GM19452 (cell line): ENCODE data around the gene ZMAT5.

Experiments
- ATAC-seq: cut with Tn5 transposase; IDR thresholded peaks from one replicate; pipeline ENCODE4 v1.9.1; 2021; ENCODE audit not compliant: unreplicated experiment

Gene ZMAT5

DNA sequence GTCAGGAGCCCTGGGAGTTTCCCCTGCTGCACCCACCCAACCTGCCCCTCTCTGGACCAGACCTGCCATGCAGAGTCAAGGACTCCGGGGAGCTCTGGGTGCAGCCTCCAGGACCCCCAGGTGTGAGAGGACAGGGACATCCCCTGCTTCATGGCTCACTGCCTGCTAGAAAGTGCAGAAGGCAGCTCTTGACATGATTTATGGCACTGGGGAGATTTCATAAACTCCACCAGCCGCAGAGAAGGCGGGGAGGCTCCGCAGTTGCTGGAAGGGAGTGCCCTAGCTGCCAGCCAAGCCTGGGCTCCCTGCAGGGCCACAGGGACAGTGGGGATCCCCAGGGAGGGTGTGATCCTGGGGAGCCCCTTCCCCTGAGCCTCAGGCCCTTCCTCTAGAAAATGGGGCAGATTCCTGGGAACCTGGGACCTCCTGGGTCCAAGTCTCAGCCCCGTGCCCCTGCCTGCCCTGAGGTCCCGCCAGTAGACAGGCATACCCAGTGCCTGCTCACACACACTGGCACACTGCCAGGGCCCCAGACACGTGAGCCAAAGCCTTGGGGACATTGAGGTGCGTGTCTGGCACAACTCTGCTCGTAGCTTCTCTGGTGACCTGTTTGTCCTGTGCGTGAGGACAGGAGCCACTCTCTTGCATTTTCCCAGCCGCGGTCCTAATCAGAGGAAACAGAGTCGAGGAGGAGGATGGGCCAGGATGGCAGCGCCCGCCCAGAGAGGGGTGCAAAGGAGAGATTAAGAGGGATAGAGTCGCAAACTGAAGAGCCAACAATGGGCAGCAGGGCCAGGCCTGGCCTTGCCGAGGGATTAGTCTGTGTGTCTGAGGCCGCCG, 33.2 kb downstream of the ZMAT5 start:
- no peak for ATAC-seq

DNA sequence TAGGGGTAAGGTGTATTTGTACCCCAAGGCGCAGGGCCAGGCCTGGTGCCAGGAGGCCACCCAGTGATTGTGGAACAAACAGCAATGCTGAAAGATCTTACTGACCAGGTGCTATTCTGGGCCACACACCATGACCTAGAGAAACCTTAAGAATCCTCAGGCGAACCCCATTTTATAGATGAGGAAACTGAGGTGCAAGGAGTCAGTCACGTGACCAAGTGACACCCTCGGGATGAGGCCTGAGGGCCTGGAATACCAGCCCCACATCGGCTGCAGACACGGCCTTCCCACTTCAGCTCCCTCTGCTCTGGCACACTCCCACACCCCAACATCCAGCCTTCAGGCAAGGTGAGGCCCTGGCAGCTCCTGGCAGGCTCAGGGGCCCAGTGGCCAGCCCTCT, 33.9 kb downstream of the ZMAT5 start:
- no peak for ATAC-seq

DNA sequence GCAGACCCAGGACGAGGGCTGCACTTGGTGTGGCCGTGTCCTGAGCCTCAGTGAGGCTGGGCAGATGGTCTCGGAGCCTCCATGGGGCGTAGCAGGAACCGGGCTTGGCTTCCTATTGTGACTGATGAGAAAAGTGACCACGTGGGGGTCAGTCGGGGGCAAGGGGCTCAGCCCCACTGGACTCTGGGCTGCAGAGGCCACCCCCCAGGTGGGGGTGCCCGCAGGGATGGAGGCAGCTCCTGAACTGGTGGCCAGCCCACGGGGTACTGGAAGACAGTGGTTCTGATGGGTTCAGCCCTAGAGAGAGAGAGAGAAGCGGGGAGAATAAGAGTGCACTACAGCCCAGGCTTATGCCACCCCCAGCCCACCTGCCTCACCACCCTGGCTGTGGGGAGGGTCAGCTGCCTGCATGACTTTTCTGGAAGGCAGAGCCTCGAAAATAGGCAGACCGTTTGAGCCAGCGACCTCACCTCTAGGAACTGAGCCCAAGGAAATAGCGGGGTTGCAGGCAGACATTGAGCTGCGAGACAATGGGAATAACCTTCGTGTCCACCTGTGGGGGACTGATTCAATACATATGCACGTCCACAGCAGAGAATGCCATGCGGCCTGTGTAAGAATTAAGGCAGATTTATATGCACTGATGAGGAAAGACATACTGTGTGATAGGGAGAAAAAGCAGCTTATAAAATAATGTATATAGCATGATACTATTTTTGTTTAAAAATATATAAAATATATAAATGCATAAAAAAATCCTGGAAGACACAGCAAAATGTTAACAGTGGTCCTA, 35.6 kb downstream of the ZMAT5 start:
- no peak for ATAC-seq

DNA sequence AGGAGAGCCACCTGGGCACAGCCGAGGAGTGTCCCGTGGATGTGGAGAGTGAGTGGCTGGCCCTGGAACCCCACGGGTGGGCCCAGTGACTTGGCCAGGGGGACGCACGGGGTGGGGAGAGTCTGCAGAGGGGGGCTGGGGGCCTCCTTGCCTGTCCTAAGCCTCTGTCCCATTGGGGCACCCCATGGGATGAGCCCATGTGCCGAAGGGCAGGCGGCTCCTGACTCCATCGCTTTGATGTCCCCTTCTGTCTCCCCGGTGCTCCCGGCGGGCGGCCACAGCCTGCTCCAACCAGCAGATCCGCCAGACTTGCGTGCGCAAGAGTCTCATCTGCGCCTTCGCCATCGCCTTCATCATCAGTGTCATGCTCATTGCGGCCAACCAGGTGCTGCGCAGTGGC, 37.6 kb downstream of the ZMAT5 start:
- no peak for ATAC-seq

DNA sequence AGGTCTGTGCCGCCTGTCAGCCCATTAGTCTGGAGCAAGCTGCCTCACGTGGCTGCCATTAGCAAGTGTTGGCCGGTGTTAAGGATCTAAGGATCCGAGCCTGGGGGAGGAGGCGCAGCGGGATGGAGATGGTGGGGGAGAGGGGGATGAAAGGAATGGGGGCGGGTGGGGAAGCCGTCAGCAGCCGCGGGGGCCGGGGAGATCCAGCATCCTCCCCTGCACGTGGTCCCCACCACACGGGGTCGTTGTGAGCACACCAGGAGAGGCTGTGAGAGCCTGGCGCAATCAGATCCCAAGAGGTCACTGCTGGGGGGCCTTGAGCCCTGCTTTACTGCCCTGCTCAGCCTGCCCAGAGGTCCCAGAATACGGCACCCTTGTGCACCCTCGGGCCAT, 39.7 kb downstream of the ZMAT5 start:
- ATAC-seq, result no peak

DNA sequence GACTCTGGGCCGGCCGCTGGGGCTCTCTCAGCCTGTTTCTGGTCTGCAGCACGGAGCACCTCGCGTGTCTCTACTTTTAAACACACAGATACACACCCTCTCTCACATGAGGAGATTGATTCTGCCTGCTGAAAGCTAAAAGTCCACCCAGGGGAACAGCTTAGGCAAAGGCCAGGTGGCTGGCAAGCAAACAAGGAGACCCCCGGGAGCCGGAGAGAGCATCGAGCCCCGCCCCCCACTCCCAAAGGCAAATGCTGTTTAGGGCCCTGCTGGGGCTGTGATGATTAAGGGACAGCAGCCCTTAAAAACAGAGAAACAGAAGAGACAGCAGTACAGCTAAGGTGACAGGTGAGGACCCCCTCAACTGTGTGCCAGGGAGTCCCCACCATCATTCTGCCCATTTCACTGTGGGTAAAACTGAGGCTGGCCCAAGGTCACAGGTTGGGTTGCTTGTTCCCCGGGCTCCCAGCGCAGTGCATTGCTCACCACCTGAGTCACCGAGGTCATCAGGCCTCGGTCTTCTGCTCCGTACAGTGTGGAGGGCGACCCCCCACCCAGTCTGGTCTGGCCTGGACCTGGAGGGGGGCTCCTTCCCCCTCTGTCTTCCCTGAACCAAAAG, 40.2 kb downstream of the ZMAT5 start:
- ATAC-seq, result no peak

DNA sequence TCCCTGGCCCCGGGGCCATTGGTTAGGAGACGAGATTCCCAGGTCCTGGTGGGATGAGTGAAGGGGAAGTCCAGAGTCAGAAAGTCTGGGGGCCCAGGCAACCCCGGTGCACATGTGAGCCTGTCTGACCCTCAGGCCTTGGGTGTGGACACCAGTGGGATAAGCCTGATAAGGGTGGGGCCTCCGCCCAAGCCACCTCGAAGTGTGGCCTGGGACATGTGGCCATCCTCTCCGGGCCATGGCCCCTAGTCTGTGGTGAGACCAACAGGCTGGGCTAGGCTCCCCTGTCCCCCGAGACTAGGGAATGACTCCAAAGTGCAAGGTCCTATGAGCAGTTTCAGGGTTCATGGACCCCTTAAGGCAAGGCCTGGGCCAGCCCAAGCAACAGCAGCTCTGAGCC, 40.7 kb downstream of the ZMAT5 start:
- no peak for ATAC-seq

DNA sequence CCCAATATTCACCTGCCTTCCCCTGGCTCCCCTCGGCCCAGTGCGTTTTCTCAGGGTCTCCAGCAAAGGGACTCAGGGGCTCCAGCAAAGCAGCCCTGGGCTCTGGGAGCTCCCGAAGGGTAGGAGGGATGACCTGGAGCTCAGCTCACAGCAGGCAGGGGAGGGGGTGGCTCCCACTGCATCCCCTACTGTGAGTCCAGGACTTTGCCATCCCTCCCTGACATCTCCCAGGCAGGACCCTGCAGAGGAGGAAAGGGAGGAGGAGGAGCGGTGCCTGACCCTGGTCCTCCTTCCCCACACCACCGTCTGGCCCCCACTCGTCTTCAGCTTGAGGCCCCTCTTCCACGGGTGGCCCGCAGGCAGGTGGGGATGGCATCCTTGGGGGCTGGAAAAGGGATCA, 42.0 kb downstream of the ZMAT5 start:
- ATAC-seq, result no peak

DNA sequence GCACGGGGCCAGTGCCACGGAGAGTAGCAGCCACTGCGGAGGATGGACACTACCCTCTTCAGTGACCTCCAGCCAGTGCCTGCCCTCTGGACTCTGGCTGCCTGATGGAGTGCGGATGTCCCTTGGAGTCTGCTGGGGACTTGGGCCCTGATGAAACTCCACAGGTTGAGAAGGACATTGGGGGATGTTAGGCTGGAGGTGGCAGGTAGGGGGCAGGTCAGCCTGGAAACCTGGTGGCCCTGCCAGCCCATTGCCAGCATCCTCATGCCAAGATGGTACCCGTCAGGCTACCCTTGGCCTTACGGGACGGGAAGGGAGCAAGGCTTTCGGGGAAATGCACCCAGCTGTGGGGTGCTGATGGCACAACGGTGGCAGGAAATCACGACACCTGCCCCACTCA, 43.0 kb downstream of the ZMAT5 start:
- no peak for ATAC-seq

DNA sequence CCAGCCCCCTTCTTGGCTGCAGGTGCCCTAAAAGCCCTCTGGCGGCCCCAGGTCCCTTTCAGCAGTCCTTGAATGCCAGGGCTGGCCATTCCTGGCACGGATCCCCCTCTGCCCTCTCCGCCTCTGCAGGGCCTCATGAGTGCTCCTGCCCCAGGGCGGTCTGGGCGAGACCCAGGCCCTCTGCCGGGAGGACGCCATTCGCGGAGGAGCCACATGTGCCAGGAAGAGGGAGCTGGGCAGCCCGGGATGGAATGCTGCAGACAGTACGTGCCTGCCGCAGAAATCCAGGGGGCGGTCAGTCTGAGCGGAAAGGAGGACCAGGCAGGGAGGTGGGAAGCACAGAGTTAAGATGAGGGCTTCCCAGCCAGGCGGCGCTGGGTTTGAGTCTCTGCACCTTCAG, 44.2 kb downstream of the ZMAT5 start:
- no peak for ATAC-seq

DNA sequence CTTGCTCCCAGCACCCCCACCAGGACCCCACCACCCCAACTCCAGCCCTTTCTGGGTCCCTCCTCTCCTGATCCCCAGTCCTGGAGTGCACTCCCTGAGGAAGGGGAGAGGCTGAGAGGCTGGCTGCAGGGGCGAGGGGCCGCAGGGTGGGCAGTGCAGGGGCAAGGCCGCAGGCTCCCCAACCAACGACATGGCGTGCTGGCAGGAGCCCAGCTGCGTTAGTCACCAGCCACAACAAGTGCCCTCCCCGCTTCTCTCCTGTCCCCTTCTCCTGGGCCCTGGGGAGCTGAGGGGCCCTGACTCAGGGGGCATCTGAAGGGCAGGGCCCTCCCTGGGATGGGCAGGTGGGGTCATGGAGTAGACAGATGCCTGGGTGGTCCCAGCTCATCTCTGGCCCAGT, 44.7 kb downstream of the ZMAT5 start:
- ATAC-seq, result no peak

DNA sequence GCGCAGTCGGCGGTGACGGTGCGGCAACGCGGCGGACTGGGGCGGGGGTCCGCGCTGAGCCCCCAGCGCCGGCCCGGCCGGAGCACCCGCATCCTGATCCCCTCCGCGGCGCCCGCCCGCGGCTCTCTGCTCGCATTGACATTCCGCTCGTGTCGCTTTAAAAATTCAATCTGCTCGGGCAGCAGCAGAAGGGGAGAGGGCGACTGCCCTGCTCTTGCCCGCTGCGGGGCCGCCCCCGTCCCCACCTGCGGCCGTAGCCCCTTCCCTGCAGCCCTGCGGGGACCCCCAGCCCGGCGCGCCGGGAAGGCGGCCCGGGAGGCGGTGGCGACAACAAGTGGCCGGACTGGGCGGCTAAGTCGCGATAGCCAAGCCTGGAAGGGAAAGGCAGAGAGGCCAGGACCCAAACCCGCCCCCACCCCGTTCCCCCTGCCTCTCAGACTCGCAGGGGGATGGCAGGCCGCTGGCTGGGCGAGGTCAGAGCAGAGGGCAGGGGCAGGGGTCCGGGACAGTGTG, 45.9 kb downstream of the ZMAT5 start:
- no peak for ATAC-seq

DNA sequence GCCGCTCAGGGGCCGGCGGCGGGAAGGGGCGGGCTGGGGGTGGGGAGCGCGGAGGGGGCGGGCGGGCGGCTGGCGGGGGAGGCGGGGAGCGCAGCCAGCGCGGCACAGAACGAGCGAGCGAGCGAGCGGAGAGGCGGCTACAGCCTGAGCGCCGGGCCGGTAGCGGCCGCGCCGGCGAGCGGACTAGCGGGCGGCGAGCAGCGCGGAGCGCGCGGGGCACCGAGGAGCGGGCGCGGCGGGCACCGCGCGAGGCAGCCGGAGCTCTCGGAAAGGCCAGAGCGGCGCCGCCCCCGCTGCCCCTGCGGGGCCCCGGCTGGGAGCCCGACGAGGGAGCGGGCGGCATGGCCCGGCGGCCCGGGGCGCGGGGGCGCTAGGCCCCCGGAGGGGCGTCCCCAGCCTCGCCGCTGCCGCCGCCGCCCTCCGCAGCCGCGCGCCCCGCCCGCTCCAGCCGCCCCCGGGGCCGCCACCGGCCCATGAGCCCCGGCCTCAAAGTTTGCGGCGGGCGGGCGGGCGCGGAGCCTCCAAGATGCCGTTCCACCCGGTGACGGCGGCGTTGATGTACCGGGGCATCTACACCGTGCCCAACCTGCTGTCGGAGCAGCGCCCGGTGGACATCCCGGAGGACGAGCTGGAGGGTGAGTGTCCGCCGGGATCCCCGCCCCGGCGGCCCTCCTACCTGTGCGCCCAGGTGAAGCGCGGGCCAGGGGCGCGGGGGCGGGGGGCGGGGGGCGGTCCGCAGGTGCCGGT, 46.7 kb downstream of the ZMAT5 start, which contains the start of gene CABP7:
Gene CABP7 (plus strand): TSS at position 105 of the 747 bp plus-strand sequence. CDS start 422 bp downstream, at position 527.
- ATAC-seq, result no peak

DNA sequence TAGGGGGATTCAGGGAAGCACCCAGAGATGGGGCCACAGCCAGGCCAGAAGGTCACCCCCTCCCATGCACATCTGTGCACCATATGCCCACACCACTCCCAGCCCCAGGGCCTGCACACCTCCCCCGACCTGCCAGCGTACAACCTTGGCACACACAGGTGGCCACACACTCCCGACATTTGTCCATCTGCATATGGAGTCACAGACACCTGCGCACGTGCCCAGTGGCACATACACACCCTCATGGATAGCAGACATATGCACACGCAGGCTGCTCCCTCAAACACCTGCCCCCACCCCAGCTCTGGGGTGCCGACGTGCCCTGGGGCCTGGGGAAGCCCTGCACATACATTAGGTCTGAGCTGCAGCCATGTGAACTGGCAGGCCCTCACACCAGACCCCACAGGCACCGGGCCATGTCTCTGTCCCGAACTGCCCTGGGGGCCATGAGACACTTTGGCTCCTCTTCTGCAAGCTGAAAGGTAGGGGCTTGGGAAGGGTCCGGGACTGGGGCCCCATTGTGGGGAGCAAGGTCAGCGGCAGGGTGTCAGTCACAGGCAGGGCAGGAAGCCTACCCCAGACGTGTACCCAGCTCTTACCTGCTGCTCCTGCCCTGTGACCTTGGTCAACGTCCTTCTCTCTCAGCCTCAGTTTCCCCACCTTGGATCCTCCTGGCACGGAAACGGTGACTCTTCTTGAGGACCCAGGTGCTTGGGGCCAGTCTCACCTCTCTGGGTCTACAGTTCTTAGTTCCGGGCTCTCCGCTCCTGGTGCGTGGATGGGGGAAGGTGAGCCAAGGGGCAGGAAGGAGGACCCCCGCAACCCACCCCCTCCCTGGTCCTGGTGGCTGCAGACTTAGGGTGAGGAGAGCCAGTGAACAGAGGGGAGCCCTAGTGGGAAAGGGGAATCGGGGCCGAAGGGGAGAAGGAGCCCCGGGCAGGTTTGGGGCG, 47.6 kb downstream of the ZMAT5 start:
- no peak for ATAC-seq

DNA sequence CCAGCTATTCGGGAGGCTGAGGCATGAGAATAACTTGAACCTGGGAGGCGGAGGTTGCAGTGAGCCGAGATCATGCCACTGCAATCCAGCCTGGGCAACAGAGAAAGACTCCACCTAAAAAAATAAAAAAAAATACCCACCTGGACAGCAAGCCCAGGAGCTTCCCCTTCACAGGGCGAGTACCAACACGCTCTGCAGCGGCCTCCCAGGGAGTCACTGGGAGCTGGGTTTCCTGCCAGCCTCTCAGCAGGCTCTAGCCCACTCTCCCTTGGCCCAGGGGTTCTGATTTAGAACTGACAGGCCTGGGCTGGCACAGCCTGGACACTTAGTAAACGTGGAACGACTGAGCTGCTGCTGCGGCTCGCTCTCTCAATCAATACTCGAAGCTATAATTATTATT, 49.0 kb downstream of the ZMAT5 start:
- ATAC-seq, result no peak

DNA sequence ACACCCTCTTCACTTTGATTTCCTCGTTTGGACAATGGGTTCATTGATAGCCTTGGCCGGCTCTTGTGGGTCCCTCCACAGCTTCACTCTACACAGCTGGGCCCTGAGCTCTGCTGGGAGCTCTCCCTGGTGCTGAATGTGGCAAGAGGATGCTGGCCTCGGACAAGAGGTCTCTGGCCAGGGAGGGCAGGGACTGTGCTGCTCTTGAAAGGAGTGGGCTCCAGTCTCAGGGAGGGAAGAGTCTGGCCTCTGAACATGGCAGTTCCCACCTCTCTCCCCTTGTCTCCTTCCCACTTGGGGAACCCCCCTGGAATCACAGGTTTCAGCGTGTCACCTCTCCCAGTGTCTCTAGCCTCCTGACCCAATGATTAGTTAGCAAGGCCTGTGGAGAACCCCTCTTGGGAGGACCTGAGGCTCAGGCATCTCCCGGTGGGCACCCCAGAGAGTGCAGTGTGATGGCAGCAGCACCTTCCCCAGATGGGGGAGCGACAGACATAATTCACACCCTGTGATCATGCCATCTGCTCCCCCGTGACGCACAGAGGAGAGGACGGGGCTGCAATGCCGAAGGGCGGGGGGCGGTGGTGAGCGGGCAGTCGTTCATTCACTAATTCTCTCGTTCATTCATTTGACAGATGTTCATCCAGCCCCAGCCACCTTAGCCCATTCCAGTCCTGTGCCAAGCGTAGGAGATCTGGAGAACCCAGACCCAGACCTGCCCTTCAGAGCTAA, 49.8 kb downstream of the ZMAT5 start:
- no peak for ATAC-seq

DNA sequence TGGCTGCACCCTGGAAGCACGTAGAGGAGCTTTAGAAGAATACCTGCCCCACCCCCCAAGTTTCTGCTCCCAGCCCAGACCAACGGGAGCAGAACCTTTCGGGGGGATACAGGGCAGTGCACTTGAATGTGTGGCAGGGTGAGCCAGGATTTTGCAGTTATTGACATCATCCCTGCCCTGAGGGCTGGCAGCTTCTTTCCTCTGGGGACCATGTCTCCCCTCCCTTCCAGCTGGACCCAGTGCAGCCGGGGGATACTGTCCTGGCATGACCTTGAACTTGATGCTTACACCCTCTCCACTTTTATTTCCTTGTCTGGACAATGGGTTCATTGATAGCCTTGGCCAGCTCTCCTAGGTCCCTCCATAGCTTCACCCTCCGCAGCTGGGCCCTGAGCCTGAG, 51.1 kb downstream of the ZMAT5 start:
- no peak for ATAC-seq

DNA sequence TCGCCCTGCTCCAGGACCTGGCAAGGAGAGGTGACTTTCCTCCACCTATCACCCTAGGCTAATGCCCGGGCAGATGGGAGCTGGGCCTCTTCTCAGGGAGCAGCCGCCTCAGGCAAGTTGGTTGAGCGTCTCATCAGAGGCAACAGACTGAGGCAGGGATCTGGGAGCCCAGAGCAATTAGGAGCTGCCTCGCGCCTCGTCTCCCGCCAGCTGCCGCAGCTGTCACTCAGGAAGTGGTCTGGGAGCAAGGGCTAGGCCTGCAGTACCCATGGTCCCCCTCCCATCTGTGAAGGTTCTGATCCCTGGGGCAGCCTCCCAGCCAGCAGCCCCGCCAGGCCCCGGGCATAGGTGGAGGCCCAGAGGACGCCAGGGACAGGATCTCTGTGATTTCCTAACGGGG, 51.6 kb downstream of the ZMAT5 start:
- ATAC-seq, result no peak

DNA sequence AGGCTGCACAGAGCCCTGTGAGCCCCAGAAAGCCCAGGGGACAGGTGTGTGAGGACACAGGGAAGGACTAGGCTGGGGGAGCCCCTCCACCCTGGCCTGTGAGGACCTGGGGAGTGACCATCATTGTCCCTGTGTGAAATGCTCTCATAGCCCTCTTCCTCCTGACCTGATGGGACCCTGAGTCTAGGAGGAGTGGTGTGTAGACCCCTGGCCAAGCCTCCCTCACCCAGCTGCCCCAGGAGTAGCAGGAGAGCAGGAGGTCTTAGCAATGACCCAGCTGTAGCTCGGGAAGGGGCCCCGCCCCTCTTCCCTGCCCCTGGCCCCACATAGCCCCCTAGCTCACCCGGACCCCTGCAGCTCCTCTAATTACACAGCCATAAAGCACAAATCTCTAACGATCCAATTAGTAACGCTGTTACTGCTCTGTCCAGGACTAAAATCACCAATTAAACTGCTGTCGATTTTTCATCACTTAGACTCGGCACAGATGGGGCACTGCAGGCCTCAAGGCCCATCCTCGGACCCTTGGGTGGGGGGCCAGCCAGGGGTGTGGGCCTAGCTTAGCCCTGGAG, 53.6 kb downstream of the ZMAT5 start:
- no peak for ATAC-seq
